ENCODE measurements around the gene GPR146.

The GPR146 gene

GRCh38 chr7:1027242-1028043, 16.9 kb upstream of the GPR146 start:
- TF ChIP-seq CTCF (IDR thresholded peaks at IDR 0.05; ENCODE audit: low read depth, low read length, missing control alignments): no peak
- DNase-seq (ENCODE audit: extremely low read depth, low read depth): no peak
- peak overlapping the region; percentile 59 for H3K4me3 ChIP-seq (replicated peaks; ENCODE audit: low read depth, low read length)

DNA sequence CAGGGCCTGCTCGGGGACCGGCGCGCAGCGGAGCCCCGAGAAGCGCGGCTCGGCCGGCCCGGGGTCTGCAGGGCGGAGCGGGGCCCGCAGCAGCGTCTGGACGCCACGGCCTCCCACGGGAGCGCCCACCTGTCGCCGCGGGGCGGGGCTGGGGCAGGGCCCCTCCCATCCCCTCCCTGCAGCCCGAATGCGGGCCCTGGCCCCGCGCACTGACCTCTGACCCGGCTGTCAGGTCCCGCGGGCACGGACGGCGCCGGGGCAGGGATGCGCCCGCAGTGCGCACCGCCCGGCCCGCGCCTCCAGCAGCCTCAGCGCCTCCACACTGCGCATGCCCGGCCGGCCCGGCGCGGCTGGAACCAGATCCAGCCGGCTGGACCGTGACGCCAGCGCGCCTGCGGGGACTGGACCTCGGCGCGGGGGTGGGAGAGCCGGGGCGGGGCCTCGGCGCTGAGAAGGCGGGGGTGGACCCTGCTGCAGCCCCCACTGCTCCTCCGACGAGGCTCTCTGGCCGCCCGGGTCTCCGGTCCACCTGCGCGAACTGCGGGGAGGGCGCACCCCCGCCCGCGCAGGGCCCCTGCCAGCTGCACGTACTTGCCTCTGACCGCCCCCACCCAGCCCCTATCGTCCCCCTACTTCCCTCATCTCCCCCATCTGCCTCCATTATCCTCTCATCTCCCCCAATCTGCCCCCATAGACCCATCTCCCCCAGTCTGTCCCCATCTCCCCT, 16.1 kb upstream of the GPR146 start:
- no peak for TF ChIP-seq CTCF (IDR thresholded peaks at IDR 0.05; ENCODE audit: low read depth, low read length, missing control alignments)

GRCh38 chr7:1028775-1029636, 15.3 kb upstream of the GPR146 start:
- TF ChIP-seq CTCF (IDR thresholded peaks at IDR 0.05; ENCODE audit: low read depth, low read length, missing control alignments): no peak
- peak; percentile 91 for DNase-seq (ENCODE audit: extremely low read depth, low read depth)
- peak overlapping the region; percentile 59 for H3K4me3 ChIP-seq (replicated peaks; ENCODE audit: low read depth, low read length)

More for the DNA sequence above, 16.1 kb upstream of the GPR146 start:
- peak overlapping the region; percentile 59 for H3K4me3 ChIP-seq (replicated peaks; ENCODE audit: low read depth, low read length)
- peak; percentile 62 for DNase-seq (ENCODE audit: extremely low read depth, low read depth)

DNA sequence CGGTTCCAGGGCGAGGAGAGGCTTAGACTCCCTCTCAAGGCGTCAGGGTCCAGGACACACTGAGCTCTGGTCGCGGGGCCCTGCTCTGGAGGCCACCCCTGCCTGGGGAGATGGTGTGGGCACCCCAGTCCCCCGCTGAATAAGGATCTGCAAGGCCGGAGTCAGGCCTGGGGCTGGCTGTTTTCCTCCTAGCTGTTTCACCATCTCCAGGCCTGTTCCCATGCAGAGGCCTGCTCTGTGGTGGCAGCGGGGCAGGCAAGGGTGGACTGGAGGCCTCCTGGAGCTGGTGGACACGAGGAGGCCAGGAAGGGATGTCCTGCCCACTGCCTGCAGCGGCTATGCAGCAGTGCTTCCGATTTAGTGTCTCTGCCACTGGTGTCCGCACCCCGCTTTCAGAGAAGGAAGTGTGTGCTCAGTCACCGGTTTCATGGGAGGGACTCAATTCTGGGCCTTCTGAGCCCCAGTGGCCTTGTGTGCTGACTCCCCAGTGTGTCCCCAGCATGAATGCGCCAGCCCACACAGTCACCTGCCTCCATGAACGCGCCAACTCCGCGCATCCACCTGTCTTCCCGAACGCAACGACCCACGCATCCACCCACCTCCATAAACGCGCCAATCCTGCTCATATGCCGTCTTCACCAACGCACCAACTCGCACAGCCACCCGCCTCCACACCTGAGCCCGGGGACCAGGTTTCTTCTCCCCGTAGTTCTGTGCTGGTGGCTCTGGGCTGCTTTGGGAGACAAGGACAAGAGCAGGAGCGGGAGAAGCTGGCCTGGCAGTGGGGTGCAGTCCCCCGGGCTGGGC, 14.5 kb upstream of the GPR146 start:
- no peak for DNase-seq (ENCODE audit: extremely low read depth, low read depth)
- no peak overlapping the region for H3K4me3 ChIP-seq (replicated peaks; ENCODE audit: low read depth, low read length)
- no peak for TF ChIP-seq CTCF (IDR thresholded peaks at IDR 0.05; ENCODE audit: low read depth, low read length, missing control alignments)

DNA sequence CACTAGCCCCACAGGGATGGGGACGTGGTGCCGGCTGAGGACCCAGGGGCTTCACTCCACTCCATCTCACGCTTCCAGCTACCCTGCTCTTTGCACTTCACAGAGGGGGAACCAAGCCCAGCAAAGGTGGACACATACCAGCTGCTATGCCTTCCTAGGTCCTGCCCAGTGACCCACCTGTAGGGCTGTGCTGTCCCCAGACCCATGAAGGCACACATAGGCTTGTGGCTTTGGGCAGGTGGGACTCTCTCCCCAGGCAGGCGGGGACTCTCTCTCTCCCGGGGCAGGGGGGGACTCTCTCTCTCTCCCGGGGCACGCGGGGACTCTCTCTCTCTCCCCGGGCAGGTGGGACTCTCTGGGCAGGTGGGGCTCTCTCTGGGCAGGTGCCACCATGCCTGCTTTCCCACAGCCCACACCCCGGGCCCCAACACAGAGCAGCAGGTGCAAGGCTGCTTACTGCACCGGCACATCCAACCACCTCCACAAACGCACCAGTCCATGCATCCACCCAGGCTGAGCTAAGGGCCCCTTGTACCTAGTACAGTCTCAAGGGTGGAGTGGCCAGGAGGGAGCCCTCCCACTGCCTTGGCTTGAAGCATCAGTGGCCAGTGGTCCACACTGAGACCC, 13.8 kb upstream of the GPR146 start:
- TF ChIP-seq CTCF (IDR thresholded peaks at IDR 0.05; ENCODE audit: low read depth, low read length, missing control alignments): no peak
- H3K4me3 ChIP-seq (replicated peaks; ENCODE audit: low read depth, low read length): no peak overlapping the region
- no peak for DNase-seq (ENCODE audit: extremely low read depth, low read depth)
